GM20000 (cell line): ENCODE results near the gene CCSER2.

Source experiments
- DNase-seq: peaks from one replicate; pipeline ENCODE4 v3.0.0; 2012; ENCODE audit warnings: low spot score
- TF ChIP-seq, protein P1 (sequence below): IDR thresholded peaks from 2 replicates; pipeline ENCODE4 v1.5.1; 2012; ENCODE audit warnings: mild to moderate bottlenecking, control low read depth; ENCODE audit errors: extremely low read depth, missing control alignments

CCSER2 gene

GRCh38 chr10:84334811-84335210, 6.4 kb downstream of the CCSER2 start:
- no peak for DNase-seq
- TF ChIP-seq, protein P1, sequence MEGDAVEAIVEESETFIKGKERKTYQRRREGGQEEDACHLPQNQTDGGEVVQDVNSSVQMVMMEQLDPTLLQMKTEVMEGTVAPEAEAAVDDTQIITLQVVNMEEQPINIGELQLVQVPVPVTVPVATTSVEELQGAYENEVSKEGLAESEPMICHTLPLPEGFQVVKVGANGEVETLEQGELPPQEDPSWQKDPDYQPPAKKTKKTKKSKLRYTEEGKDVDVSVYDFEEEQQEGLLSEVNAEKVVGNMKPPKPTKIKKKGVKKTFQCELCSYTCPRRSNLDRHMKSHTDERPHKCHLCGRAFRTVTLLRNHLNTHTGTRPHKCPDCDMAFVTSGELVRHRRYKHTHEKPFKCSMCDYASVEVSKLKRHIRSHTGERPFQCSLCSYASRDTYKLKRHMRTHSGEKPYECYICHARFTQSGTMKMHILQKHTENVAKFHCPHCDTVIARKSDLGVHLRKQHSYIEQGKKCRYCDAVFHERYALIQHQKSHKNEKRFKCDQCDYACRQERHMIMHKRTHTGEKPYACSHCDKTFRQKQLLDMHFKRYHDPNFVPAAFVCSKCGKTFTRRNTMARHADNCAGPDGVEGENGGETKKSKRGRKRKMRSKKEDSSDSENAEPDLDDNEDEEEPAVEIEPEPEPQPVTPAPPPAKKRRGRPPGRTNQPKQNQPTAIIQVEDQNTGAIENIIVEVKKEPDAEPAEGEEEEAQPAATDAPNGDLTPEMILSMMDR, result no peak

DNA sequence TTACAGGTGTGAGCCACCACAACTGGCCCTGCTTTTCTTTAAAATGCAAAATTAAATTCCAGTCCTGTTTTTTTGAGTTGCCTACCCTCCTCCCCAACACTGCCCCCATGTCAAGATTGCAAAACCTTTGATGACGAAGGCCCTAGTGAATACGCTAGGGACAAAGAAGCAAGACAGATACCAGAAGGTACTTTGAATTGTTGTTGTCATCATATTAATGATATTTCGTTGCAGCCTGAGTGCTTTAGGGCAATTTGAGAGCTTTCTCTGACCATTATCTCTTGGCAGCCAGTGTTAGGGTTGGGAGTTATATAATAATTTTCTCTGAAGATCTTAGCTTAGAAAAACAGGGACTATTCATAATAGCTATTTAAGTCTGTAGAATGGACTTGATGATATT, 7.1 kb downstream of the CCSER2 start:
- DNase-seq, result no peak
- TF ChIP-seq, protein P1, result no peak

DNA sequence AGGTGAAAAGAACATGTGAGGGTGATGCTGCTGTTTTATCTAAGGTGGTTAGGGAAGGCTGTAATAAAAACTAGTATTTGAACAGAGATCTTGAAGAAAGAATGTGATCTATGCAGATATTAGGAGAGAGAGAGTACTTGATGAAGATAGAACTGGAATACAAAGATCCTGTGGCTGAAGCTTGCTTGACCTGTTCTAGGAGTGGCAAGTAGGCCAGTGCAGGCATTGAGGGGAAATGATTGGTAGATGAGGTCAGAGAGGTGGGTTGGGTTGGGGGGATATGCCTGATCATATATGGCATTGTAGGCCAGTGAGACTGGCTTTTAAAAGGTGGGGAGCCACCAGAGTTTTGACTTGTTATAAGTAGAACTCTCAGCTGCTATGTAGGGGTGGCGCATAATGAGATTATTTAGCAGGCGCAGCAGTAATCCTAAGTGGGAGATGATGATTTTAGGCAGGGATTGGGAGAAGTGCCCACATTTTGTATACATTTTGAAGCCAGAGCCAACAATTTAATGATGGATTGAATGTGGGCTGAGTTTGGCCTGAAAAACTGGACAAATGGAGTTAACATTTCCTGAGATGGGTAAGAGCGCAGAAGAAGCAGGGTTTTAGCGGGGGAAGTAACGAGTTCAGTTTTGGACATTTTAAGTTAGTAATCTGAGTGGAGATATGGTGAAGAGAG, 8.2 kb downstream of the CCSER2 start:
- no peak for DNase-seq

GRCh38 chr10:84337199-84337598, 8.8 kb downstream of the CCSER2 start:
- TF ChIP-seq, protein P1, result no peak
- DNase-seq, result no peak

More for the DNA sequence above, 8.2 kb downstream of the CCSER2 start:
- TF ChIP-seq, protein P1, result no peak

GRCh38 chr10:84339025-84339424, 10.6 kb downstream of the CCSER2 start:
- TF ChIP-seq, protein P1, result no peak
- DNase-seq, result no peak

DNA sequence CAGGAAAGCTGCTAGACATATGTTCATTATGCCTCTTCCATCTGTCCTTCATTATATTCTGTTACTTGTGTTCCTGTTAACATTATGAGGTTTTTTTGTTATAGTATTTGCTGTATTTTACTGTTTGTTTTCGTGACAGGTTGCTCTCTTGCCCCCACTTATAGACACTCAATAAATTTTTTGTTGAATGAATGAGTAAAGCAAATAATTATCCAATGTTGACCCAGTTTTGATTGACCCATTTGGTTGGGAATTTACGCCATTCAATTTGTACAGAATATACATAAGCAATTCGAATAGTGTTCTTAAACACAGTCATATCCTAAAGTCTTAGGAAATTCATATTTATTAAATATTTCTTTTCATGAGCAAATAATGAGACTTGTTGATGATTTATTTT, 11.8 kb downstream of the CCSER2 start:
- DNase-seq, result no peak

DNA sequence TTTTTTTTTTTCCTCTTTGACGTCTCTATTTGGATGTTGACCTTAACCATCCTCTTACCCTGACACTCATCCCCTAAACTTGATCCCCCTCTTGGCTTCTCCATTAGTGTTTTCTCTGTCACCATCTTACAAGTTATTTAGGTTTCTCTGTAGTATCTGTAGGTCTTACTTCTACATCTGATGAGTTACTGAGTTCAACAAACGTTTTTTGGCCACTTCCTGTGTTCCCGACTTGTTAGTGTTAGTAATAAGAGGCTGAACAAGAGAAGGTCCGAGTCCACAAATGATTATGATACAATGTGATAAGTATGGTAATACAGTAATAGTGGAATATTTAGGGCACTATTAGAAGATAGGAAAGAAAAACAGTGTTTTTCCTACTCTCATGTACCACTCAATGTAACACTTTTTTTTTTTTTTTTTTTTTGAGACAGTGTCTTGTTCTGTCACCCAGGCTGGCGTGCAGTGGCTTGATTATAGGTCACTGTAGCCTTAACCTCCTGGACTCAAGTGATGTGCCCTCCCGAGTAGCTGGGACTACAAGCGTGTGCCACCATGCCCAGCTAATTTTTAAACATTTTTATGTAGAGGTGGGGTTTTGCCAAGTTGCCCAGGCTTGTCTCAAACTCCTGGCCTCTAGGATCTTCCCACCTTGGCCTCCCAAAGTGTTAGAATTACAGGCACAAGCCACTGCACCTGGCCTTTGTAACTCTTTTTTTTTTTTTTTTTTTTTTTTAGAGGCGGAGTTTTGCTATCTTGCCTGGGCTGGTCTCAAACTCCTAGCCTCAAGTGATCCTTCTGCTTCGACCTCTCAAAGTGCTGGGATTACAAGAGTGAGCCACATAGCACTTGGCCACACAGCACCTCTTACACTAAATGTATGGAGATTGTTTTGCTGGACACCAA, 12.5 kb downstream of the CCSER2 start:
- DNase-seq, result no peak
- TF ChIP-seq, protein P1, result no peak

More for the DNA sequence above, 11.8 kb downstream of the CCSER2 start:
- TF ChIP-seq, protein P1, result no peak
